ENCODE results near the gene RBM17. TPM values are rescaled to one million over a fixed set of nuclear protein-coding genes. Genes with fewer than 3 reads are reported as not detected.
"Not testable (repeated sequence)": the region's sequence is repeated elsewhere in the genome, so short reads cannot be mapped to it uniquely, and the experiment has no call there.

Gene RBM17
- total RNA-seq, 2 donors from 2014 or later: 40.5 to 59.2 TPM

GRCh38 chr10:6140965-6141295 lies 52.1 kb downstream of the RBM17 start:
- intact Hi-C loops (cut with DNase I): no loop called here
- Histone ChIP-seq H3K4me3 (peak overlapping the region; percentile 7 to 16), H3K36me3 (no peaks in the 10 kb centered on the region), H3K4me1 (replicated peaks) (no peaks in the 10 kb centered on the region), H3K9me3 (no peaks in the 10 kb centered on the region), H3K27me3 (replicated peaks; ENCODE audit: insufficient read depth) (no peaks in the 10 kb centered on the region), H3K27ac (no peak overlapping the region)
- WGBS: 77% methylated on average over 8 of the region's 8 CpGs
- DNase-seq (ENCODE audit: low spot score): no peak
- TF ChIP-seq, protein P1, sequence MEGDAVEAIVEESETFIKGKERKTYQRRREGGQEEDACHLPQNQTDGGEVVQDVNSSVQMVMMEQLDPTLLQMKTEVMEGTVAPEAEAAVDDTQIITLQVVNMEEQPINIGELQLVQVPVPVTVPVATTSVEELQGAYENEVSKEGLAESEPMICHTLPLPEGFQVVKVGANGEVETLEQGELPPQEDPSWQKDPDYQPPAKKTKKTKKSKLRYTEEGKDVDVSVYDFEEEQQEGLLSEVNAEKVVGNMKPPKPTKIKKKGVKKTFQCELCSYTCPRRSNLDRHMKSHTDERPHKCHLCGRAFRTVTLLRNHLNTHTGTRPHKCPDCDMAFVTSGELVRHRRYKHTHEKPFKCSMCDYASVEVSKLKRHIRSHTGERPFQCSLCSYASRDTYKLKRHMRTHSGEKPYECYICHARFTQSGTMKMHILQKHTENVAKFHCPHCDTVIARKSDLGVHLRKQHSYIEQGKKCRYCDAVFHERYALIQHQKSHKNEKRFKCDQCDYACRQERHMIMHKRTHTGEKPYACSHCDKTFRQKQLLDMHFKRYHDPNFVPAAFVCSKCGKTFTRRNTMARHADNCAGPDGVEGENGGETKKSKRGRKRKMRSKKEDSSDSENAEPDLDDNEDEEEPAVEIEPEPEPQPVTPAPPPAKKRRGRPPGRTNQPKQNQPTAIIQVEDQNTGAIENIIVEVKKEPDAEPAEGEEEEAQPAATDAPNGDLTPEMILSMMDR (IDR thresholded peaks at IDR 0.05): no peak
- no peak for TF ChIP-seq POLR2A (IDR thresholded peaks at IDR 0.05)
- no peak for TF ChIP-seq POLR2AphosphoS5 (IDR thresholded peaks at IDR 0.05)

DNA sequence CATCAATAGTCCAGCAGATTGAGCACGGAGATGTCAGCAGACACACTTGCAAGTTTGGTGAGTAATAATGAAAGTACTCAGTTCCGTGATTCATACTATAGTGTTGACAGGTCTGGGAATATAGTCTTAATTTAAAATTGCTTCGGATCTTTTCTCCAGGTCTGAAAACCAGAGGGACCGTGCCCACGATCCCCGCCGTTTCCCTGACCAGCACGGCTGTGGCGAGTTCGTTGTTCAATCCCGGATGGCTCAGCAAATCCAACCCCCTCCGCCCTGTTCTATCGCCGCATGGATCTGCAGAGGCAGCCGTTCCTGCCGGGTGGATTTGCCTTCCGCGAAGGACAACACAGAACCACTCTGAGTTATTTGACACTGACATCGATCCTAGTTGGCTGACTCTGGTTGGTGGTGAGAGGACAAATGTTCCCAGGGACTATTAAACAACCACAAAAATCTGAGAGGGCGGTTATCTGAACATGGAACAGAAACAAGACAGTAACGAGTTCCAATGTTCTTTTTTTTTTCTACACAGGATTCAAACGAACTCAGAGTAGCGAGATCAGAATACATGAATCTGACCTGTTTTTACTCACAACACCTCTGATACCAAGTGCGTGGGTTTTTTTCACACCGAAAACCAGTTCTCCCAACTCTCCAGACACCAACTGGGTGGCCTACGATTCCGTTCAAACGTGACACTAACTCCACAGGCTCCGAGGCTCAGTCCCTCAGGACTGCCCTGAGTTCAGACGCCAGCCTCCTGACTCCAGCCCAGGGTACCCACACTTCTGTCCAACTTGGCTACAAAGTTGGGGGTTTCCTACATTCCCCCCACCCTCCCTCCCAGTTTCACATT lies 52.7 kb downstream of the RBM17 start:
- TF ChIP-seq, protein P1 (IDR thresholded peaks at IDR 0.05): no peak
- TF ChIP-seq POLR2A (IDR thresholded peaks at IDR 0.05) (no peak), POLR2AphosphoS5 (IDR thresholded peaks at IDR 0.05) (peak; percentile 71)
- no peaks in the 10 kb centered on the region for H3K36me3 ChIP-seq
- H3K9me3 ChIP-seq: no peaks in the 10 kb centered on the region
- no peaks in the 10 kb centered on the region for H3K4me1 ChIP-seq (replicated peaks)
- DNase-seq (ENCODE audit: low spot score): peak; percentile 42
- 22% methylated on average over 30 of the region's 30 CpGs for WGBS
- intact Hi-C loops (cut with DNase I): no loop called here
- H3K27ac ChIP-seq: peak overlapping the region in 1 of 2 donors; percentile 38
- H3K27me3 ChIP-seq (replicated peaks; ENCODE audit: insufficient read depth): no peaks in the 10 kb centered on the region
- H3K4me3 ChIP-seq: peak overlapping the region; percentile 7 to 16

DNA sequence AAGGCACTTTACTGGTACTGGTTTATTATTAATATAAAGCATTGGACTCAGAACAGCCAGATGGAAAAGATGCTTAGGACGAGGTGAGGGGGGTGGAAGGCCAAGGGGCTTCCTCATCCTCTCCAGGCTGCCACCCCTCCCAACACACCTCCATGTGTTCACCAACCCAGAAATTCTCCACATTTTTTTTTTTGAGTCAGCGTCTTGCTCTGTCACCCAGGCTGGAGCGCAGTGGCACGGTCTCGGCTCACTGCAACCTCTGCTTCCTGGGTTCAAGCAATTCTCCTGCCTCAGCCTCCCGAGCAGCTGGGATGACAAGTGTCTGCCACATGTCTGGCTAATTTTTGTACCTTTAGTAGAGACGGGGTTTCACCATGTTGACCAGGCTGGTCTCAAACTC lies 53.4 kb downstream of the RBM17 start:
- H3K4me3 ChIP-seq; intact Hi-C loops (cut with DNase I); H3K9me3 ChIP-seq; DNase-seq (ENCODE audit: low spot score); H3K4me1 ChIP-seq (replicated peaks); H3K27ac ChIP-seq; H3K36me3 ChIP-seq; H3K27me3 ChIP-seq (replicated peaks; ENCODE audit: insufficient read depth): not testable (repeated sequence)
- 83% methylated on average over 7 of the region's 7 CpGs for WGBS

DNA sequence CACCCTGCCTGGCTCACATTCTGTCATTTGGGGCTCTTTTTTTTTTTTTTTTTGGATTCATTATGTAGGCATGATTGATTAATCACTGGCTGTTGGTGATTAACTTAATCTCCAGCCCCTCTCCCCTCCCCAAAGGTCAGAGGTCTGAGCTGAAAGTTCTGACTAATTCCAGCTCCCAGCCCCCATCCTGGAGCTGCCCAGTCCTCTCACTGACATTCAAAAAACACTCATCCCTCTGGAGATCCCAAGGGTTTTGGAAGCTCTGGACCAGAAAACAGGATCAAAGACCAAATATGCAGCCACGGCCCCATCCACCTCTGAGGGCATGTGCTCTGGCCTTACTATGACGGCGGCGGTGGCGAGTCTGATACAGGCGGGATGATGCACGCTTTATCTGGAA lies 53.8 kb downstream of the RBM17 start:
- Histone ChIP-seq H3K9me3 (no peaks in the 10 kb centered on the region), H3K4me1 (replicated peaks) (no peaks in the 10 kb centered on the region), H3K27ac (no peak overlapping the region), H3K36me3 (no peaks in the 10 kb centered on the region), H3K27me3 (replicated peaks; ENCODE audit: insufficient read depth) (no peaks in the 10 kb centered on the region), H3K4me3 (no peak overlapping the region)
- intact Hi-C loops (cut with DNase I): no loop called here
- WGBS: 92% methylated on average over 7 of the region's 7 CpGs
- no peak for DNase-seq (ENCODE audit: low spot score)
- TF ChIP-seq, protein P1 (IDR thresholded peaks at IDR 0.05): no peak
- no peak for TF ChIP-seq POLR2A (IDR thresholded peaks at IDR 0.05)

DNA sequence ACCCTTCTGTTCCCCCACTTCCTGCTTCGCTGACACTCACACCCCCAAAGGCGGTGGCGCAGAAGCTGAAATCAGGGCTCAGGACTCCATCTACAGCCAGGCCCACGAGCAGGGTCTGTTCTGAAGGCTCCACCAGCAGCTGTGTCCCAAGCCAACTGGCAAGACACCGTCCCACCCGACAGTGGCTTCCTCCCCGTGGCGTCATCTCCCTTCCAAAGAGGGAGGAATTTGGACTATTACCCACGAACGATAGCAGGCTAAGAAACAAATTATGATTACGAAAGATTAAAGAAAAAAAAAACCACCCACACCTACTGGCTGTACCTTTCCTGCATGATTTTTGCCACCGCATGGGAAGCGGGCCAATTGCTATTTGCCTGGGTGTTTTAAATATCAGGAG lies 54.3 kb downstream of the RBM17 start:
- Histone ChIP-seq H3K27ac (no peak overlapping the region), H3K9me3 (no peaks in the 10 kb centered on the region), H3K27me3 (replicated peaks; ENCODE audit: insufficient read depth) (no peaks in the 10 kb centered on the region), H3K4me3 (no peak overlapping the region), H3K36me3 (no peaks in the 10 kb centered on the region), H3K4me1 (replicated peaks) (no peaks in the 10 kb centered on the region)
- no peak for DNase-seq (ENCODE audit: low spot score)
- intact Hi-C loops (cut with DNase I): no loop called here
- 85% methylated on average over 13 of the region's 13 CpGs for WGBS
- TF ChIP-seq POLR2AphosphoS5 (IDR thresholded peaks at IDR 0.05): no peak
- TF ChIP-seq, protein P1 (IDR thresholded peaks at IDR 0.05): no peak
- TF ChIP-seq POLR2A (IDR thresholded peaks at IDR 0.05): no peak
